A375 (cell line): ENCODE results near the gene CFDP1. TPM values are rescaled to one million over a fixed set of nuclear protein-coding genes. Genes with fewer than 3 reads are reported as not detected.

ENCODE experiments used
- small RNA-seq: library from RNA; depleted of rRNA; stranded (forward); fragments of <200 nt; gene quantifications from one replicate; pipeline ENCODE3, GENCODE V24; 2014
- total RNA-seq: library from RNA; depleted of rRNA; stranded (reverse); fragments of >200 nt; shearing (Covaris generic); gene quantifications from 2 replicates; pipeline ENCODE4 v1.2.3, GENCODE V29; 2014; rRNA removed

Gene CFDP1
- 54.0 and 63.1 TPM in 2 replicates for total RNA-seq

GRCh38 chr16:75432828-75433731 is at the start of gene CFDP1:
Gene CFDP1 (minus strand): TSS chr16:75433503. CDS start chr16:75433352, 151 bp downstream.

GRCh38 chr16:75464122-75464918 is 31.0 kb upstream of the CFDP1 start, which contains the start of gene TMEM170A:
Gene TMEM170A (minus strand): TSS chr16:75464689. CDS start chr16:75464600, 89 bp downstream.

GRCh38 chr16:75251280-75252048 is 181.8 kb downstream of the CFDP1 start, which contains the start of gene BCAR1:
Gene BCAR1 (minus strand): TSS chr16:75251624. CDS start chr16:75251482, 142 bp downstream.

Small RNA genes within 50 kb of the gene (small RNA-seq; reads per million reads assigned to genes)
- gene RF00598 (not detected), gene RNU6-758P (not detected)

Other genes with a start within 250 kb of the CFDP1 start
- 0.26 TPM in 1 of 2 replicates, not detected in the other for gene CTRB2, start 226.3 kb downstream of the CFDP1 start, total RNA-seq
- gene CTRB1, start 214.5 kb downstream of the CFDP1 start, total RNA-seq: not detected in 2 replicates
- gene BCAR1, start 181.9 kb downstream of the CFDP1 start, total RNA-seq: 36.0 and 38.9 TPM in 2 replicates
- gene TMEM170A, start 31.2 kb upstream of the CFDP1 start, total RNA-seq: 9.4 and 20.4 TPM in 2 replicates
- 5.5 and 6.0 TPM in 2 replicates for gene CHST6, start 61.9 kb upstream of the CFDP1 start, total RNA-seq
- 0.16 and 0.98 TPM in 2 replicates for gene CHST5, start 102.6 kb upstream of the CFDP1 start, total RNA-seq
- 14.0 and 21.2 TPM in 2 replicates for gene TMEM231, start 122.7 kb upstream of the CFDP1 start, total RNA-seq
- gene GABARAPL2, start 132.9 kb upstream of the CFDP1 start, total RNA-seq: 25.5 and 35.7 TPM in 2 replicates
- 68.1 and 80.6 TPM in 2 replicates for gene ADAT1, start 189.8 kb upstream of the CFDP1 start, total RNA-seq
- gene KARS1, start 214.2 kb upstream of the CFDP1 start, total RNA-seq: 258 and 267 TPM in 2 replicates
- 83.5 and 90.2 TPM in 2 replicates for gene TERF2IP, start 214.3 kb upstream of the CFDP1 start, total RNA-seq
- gene CPHXL2, start 243.5 kb upstream of the CFDP1 start, total RNA-seq: not detected in 2 replicates